NCI-H1092 (cell line): ENCODE results near the gene ATF6.
A peak's percentile ranks its signal among the peaks of the same experiment; 100 is the strongest.
"Not testable (repeated sequence)": the region's sequence is repeated elsewhere in the genome, so short reads cannot be mapped to it uniquely, and the experiment has no call there.

Experiments
- DNase-seq: peaks from one replicate; lab custom pipeline; 2025; lab: John Stamatoyannopoulos, UW

Gene ATF6

DNA sequence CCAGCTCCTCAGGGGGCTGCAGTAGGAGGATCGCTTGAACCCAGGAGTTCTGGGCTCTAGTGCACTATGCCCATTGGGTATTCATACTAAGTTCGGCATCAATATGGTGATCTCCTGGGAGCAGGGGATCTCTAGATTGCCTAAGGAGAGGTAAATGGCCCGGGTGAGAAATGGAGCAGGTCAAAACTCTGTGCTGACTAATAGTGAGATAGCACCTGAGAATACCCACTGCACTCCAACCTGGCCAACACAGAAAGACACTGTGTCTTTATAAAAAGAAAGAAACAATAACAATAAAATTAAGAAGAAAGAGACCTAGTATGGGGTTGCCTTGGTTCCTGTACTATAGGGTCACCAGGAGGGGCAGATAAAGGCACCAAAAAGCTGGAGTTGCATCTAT lies 30.3 kb upstream of the ATF6 start:
- no peak for DNase-seq

DNA sequence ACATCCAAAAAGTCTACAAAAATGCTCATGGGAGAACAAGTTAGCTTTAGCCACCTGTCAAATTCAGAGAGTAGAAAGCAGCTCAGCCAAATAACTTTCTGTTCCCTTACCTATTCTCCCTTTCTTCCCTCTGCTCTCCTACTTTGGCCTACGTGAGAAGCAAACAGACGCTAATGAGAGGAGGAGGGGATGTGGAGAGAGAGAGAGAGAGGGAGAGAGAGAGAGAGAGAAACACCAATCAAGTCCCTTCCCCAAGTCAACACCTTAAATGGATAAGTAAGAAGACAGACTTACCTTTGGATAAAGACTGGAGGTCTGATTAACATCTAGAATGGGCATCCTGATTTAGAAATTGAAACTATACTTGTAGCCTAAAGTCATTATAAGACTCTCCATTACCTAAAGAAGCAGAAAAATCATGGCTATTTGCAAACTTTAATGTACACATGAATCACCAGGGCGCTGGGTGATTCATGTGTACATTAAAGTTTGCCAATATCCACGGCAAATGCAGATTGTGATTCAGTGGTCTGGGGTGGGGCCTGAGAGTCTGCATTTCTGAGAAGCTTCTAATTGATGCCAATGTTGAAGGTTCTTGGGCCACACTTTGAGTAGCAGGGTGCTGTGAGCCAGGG lies 29.7 kb upstream of the ATF6 start:
- no peak for DNase-seq

DNA sequence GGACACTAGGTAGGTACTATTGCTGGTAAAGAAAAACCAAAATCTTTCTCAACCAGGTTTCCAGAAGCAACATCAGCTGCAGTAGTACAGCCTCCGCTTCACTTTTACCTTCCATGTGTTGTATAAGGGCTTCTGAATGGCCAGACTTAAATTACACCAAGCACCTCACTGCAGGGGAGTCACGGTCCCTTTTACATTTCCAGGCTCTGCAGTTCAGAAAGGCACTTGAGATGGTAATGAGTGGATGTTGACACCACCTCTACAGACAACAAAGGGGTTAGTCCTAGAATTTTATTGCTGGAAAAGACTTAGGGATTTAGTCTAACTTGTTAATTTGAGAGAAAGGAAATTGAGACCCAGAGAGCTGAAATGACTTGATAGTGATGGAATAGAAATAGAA lies 28.5 kb upstream of the ATF6 start:
- no peak for DNase-seq

DNA sequence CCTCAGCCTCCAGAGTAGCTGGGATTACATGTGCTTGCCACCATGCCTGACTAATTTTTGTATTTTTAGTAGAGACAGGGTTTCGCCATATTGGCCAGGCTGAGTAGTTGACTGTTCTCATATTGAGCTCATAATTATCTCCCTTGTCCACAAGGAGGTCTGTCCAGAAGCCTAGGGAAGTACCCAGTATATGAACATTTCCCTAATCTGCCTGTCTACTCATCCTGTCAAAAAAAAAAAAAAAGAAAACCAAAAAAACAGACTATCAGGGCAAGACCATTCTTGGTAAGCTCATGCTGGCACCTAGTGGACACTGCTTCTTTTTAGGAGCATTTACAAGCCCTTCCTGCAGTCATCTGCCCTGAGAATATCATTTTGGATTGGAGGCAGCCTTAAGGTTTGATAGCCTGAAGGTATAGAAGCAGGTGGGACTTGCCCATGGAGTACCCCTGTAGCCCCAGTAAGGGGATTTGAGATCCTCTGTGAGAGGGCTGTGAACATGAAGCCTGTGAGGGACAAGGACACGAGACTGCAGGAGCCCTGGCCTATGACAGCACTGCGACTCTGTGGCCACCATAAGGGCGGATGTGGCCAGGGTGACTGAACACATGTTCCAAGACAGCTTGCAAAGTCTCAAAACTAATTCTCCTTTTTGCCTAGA lies 27.4 kb upstream of the ATF6 start:
- DNase-seq, result peak; percentile 19

DNA sequence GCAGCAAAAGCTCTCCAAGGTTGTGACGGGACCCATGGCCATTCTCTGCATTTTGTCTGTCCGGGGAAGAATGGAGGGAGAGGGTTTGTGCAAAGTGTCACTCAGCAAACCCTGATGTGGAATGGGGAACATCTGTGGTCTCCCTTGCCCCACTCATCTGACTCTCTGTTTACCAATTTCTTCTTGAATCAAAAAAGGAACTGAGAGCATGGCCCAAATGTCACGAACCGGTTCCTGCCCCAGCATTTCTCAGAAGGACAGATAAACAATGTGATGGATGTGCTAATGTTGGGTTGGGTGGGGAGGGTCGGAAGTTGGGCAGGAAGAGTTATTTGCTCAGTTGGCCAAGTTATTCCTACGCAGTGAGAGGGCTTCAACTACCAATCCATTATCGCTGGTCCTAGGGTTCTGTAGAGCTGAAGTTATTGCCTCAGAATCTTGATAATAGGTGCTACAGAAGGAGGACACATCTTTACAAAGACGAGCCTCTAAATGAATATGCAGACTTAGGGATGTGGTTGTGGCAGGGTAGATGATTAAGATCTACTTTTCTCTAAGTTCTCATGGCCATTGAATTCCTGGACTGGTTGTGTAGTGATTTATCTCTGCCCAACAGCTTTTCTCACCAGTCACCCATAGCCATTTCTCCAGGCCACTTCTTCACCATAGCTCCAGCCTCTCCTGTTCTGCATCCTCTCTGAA lies 26.1 kb upstream of the ATF6 start:
- DNase-seq, result no peak

DNA sequence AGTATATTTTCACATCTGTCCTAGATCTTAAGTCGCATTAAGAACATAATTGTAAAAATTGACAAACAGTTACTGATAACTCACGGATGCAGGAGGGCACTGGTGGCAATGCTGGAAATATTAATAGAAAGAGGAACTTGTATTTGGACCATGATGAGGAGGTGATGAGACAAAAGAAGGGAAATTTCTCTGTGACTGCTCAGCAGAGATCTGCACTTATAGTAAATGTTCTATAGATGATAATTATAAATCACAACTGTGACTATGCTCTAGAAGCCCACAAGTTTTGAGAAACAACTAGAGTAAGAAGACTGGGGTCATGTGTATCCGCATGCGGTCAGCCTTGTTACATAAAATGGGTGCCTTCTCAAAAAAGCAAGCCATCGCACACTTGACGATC lies 25.2 kb upstream of the ATF6 start:
- no peak for DNase-seq

DNA sequence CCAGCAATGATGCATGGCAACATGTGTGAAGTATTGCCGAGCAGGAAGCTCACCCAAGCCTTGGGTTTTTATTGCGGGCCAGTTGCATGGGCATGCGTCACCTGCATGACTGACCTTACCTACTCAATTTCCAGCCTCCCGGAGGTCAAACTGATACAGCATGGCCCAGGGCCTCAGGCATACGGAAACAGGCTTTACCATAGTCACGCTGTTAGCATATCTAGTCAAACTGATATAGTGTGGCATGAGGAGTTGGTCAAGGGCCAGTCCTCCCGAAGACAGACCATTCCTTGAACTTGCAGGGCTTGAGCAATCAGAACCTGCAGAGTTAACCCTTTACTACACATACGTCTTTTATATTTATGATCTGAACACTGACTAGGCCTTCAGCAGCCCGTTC lies 22.9 kb upstream of the ATF6 start:
- DNase-seq, result no peak

DNA sequence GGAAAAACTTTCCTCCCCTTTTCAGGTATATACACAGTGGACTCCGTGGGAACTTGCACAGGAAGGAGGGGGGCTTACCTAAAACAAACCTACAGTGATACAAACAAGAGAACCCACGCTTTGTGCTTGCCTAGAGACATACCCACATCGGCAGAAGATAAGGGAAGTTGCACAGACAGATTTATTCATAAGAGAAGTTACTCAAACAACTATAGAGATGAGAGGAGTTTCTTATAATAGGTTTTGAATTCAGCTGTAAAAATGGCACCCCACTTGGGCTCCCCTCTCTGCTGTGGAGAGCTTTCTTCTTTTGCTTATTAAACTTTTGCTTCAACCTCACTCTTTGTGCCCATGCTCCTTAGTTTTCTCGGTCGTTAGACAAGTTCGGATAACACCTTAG lies 18.3 kb upstream of the ATF6 start:
- no peak for DNase-seq

DNA sequence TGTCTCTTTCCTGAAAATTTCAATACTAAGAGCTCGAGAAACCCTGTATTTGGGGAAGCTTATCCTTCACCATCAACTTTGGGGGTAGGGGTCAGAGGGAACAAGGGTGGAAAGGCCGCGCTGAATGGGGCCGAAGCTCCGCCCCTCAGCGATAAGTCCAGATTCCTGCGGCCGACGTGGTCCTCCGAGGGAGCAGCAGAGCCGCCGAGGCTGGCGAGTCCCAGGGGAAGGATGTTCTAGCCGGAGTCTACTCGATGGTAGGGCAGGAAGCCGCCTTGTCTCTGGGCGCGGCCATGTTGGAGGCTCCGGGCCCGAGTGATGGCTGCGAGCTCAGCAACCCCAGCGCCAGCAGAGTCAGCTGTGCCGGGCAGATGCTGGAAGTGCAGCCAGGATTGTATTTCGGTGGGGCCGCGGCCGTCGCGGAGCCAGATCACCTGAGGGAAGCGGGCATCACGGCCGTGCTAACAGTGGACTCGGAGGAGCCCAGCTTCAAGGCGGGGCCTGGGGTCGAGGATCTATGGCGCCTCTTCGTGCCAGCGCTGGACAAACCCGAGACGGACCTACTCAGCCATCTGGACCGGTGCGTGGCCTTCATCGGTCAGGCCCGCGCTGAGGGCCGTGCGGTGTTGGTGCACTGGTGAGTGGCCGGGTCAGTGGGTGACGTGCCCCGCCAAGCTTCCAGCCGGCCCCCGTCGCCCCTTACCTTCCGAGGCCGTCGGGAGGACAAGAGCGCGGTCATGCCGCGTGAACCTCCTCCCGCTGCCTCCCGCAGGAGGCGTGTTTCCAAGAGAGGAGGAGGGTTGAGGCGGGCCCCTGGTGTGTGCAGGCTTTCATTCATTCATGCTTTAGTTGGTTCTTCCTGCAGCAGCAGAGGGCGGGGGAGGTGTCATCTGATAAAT lies 16.4 kb upstream of the ATF6 start, which contains the start of gene DUSP12:
TSS of gene DUSP12 (plus strand) at position 278 of the 899 bp plus-strand sequence. CDS start at position 294, 16 bp downstream.
- DNase-seq, result peak; percentile 92

DNA sequence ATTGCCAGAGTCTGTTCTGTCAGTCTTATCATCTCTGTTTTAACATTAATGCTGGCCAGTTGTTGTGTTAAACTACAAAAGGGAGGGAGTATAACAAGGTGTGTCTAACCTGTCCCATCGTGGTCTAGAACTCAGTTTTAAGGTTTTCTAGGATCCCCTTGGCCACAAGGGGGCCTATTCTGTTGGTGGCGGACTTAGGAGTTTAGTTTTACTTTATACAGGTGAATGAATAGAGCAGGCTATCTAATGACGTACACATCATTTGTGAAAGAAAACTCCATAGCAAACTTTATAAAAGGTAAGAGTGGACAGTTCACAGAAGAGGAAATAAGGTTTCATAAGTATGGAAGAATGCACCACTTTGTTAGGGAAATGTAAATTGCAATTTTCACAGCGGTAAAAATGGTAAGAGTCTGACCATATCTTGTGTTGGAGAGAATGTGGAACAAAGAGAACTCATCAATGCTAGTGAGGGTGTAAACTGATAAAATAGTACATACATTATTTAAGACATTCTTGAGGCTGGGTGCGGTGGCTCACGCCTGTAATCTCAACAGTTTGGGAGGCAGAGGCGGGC lies 2.5 kb upstream of the ATF6 start:
- DNase-seq, result no peak

DNA sequence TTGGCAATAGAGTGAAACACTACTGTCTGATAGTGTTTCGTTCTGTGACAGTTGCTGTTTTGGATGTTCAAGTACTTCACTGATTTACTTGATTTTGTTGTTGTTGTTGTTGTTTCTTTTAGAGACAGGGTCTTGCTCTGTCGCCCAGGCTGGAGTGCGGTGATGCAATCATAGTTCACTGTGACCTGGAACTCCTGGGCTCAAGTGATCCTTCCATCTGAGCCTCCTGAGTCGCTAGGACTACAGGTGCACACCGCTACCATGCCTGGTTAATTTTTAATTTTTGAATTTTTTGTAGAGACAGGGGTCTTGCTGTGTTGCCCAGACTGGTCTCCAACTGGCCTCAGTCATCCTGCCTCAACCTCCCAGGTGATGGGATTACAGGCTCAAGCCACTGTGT lies 2.3 kb downstream of the ATF6 start:
- no peak for DNase-seq

DNA sequence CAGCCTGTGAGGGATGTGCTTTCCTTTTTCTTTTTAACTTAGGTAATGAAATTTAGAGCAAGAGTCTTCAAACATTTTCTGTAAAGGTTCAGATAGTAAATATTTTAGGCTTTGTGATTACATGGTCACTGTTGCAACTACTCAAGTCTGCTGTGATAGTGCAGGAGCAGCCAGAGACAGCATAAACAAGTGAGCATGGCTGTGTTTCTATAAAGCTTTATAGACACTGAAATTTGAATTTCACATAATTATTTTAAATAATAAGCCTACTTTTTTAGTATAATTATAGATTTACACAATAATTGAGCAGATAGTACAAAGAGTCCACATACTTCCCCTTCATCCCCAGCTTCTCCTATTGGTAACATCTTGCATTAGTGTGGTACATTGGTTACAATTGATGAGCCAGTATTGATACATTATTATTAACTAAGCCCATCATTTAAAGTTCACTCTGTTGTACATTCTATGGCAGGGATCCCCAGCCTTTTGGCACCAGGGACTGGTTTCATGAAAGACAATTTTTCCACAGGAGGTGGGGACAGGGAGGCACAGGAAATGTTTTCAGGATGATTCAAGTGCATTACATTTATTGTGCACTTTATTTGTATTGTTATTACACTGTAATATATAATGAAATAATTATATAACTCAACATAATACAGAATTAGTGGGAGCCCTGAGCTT lies 3.0 kb downstream of the ATF6 start:
- DNase-seq, result no peak

DNA sequence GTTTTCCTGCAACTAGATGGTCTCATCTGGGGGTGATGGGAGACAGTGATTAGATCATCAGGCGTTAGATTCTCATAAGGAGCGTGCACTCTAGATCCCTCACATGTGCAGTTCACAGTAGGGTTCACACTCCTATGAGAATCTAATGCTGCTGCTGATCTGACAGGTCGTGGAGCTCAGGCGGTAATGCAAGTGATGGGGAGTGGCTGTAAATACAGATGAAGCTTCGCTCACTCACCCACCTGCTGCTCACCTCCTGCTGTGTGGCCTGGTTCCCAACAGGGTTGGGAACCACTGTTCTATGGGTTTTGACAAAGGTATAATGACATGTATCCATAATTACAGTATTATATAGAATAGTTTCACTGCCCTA lies 3.5 kb downstream of the ATF6 start:
- not testable (repeated sequence) for DNase-seq

DNA sequence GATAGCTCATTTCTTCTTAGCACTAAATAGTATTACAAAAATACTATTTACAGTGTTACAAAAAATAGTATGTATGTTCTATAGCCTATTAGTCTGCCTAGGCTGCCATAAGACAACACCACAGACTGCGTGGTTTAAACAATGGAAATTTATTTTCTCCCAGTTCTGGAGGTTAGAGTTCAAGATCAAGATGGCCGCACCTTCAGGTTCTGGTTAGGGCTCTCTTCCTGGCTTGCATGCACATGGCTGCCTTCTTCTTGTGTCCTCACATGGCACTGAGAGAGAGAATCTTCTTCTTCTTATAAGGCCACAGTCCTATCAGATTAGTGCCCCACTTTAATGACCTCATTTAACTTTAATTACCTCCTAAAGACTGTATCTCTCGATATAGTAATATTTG lies 4.1 kb downstream of the ATF6 start:
- DNase-seq, result no peak

DNA sequence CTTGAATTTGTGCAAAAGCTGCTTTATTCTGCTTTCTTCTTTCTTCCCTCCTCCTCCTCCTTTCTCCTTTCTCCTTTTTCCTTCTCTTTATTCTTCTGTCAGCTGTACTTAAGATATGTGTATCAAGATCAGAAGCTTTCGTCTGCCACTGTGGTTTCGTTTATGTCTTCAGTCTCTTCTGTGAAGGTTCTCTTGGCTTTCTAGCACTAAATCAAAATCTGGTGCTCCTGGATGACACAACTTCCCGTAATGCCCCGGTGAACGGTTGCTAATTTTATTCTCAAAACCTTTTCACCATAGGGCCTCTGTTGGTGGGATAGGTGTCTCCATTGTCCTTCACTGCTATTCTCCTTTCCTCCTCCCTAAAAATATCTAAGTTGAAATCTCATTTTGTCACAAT lies 5.0 kb downstream of the ATF6 start:
- no peak for DNase-seq

DNA sequence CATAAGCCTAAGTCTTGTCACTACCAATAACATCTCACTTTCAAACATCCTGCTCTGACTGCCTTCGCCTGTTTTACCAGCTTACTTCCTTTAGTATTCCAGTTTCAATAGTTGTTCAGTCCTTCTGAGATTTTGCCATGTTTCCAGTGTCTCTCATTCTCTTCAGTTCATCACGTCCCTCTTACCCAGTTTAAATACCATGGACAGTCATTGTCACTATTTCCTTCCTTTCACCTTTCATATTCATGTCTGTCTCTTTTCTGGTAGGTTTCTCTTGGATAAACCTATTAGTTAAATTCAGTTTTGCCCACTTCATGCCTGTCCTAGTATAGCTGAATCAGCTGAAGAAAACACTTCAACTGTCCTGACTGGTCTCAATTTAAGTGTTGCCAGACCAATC lies 5.9 kb downstream of the ATF6 start:
- no peak for DNase-seq

DNA sequence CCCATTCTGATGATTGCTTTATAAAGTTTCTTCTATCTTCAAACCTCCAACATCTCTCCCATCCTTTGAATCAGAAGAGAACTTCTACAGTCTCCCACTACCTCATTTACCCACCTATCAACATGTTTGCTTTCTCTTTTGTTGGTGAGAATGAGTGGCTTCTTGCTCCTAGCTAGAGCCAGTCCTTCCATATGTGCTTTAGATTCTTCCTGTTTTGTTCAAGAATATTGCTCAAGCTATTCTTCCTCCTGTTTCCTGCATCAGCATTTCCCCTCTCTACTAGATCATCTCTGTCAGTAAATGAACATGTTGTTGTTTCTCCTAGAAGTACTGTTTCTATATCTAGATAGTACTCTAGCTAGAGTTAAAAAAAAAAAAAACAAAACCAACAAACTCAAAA lies 6.3 kb downstream of the ATF6 start:
- no peak for DNase-seq

DNA sequence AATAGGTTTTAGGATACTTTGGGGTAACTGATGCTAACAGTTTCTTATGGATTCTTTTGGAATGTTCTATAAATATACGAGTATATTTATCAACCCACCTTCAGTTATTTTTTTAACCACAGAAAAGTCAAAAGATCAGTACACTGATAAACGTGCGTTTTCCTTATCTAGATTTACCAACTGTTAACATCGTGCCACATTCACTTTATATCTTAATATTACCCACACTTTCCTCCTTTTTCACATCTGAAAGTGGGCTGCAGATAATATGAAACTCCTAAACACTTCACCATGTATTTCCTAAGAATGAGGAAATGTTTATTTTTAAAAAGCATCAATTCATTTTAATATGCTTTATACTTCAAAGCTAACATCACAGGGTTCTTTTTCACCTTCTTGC lies 7.7 kb downstream of the ATF6 start:
- no peak for DNase-seq

DNA sequence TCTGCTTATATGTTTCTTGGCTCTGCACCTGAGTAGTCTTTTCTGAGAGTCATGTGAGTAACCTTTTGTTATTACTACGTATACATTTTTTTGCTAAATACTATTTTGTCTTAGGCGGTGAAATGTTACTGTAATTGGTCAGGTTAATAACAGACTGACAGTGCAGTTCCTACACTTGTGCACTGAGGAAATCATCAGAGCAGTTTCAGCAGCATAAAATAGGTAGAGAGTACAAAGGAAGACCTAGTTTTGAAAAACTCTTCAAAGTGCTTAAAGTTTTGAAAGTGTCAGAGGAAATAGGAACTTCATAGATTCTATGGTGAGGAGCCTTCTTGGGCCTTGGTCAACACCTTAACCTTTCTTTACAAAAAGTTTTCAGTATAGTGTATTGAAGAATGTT lies 11.1 kb downstream of the ATF6 start:
- DNase-seq, result no peak

DNA sequence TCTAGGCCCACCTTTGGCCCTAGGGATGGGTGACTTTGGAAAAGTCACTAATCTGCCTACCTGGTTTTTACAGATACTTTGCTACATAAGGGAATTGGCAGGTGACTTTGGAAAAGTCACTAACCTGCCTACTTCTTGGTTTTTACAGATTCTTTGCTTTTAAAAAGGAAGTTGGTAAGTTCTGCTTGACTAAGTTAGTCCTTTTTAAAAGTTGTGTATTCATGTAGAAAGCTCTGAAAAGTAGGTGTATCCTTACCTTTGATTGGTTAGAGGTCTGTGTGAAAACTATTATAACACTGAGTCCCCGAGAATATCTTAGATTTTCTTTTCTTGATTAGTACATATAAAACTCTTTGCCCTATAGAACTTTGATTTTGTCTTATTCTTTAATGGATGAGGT lies 12.4 kb downstream of the ATF6 start:
- no peak for DNase-seq

DNA sequence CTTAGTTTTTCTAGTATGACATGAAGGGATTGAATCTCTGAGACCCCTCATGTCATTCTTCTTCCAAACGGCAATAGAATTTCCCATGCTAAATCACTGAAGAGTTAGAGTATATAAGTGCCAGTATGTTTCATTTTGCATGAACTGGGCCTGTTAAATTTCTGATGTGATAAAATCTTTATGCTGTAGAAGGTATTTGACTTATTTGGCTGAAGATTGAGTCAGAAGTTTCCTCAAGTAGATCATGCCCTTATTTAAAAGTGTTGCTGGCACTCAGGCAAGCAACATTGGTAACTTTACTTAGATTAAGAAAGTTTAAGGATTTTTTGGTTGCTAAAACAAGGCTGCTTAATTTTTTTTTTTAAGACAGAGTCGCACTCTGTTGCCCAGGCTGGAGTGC lies 13.3 kb downstream of the ATF6 start:
- no peak for DNase-seq

DNA sequence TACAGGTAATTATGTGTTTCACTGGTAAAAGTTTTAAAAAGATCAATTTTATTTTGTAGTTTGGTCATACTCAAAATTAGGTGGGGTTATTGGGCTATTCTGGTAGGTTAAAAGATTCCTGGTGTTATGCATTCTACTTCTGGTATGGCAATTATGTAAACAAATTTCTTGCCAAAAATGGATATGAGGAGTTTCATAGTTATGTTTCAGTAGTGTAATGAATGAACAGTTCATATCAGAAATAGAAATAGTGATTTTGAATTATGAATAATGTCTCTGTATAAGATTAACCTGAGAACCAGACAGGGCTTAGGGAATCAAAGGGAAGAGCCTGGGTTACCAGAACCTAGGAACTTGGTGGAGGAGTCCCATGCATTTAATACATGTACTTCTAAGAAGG lies 15.9 kb downstream of the ATF6 start:
- DNase-seq, result no peak
